Neural cell (in vitro differentiated cells): ENCODE measurements around the gene POGZ.

Source experiments
- CTCF ChIP-seq: fragments of 450-650 bp; IDR thresholded peaks from 2 replicates; pipeline ENCODE4 v1.5.1; 2014; ENCODE audit warnings: antibody characterized with exemption, mild to moderate bottlenecking, moderate library complexity; ENCODE audit not compliant: poor library complexity, severe bottlenecking
- EP300 ChIP-seq: fragments of 450-650 bp; conservative IDR thresholded peaks from 2 replicates; pipeline ENCODE4 v1.6.1; 2014; ENCODE audit warnings: antibody characterized with exemption, mild to moderate bottlenecking, moderate library complexity; ENCODE audit not compliant: poor library complexity, severe bottlenecking
- EZH2 ChIP-seq: fragments of 200-600, 300-800 bp; shearing (Covaris generic), sonication (generic); IDR thresholded peaks from 2 replicates; pipeline ENCODE4 v1.6.1; 2014; ENCODE audit warnings: antibody characterized with exemption, low read length, borderline replicate concordance, mild to moderate bottlenecking; ENCODE audit not compliant: insufficient read depth, poor library complexity, severe bottlenecking
- RAD21 ChIP-seq: fragments of 450-650 bp; conservative IDR thresholded peaks from 2 replicates; pipeline ENCODE4 v1.6.1; 2014; ENCODE audit warnings: antibody characterized with exemption, mild to moderate bottlenecking, moderate library complexity
- REST ChIP-seq: IDR thresholded peaks from 2 replicates; pipeline ENCODE4 v1.6.1; 2012; ENCODE audit warnings: borderline replicate concordance
- SMC3 ChIP-seq: fragments of 450-650 bp; conservative IDR thresholded peaks from 2 replicates; pipeline ENCODE4 v1.6.1; 2014; ENCODE audit warnings: antibody characterized with exemption, mild to moderate bottlenecking, moderate library complexity; ENCODE audit not compliant: poor library complexity
- TAF1 ChIP-seq: IDR thresholded peaks from 2 replicates; pipeline ENCODE4 v1.6.1; 2012; ENCODE audit warnings: low read depth

GRCh38 chr1:151479462-151479861 is 20.2 kb upstream of the POGZ start:
- no peak for TF ChIP-seq CTCF
- TF ChIP-seq REST, result no peak
- no peak for TF ChIP-seq SMC3
- TF ChIP-seq TAF1, result no peak
- TF ChIP-seq EZH2, result no peak
- no peak for TF ChIP-seq EP300
- TF ChIP-seq RAD21, result no peak
